Uterus (tissue), 4 donors: ENCODE data around the gene ADAMTSL2. TPM values are rescaled to one million over a fixed set of nuclear protein-coding genes. Genes with fewer than 3 reads are reported as not detected.
A peak's percentile ranks its signal among the peaks of the same experiment; 100 is the strongest.
"Not testable (repeated sequence)": the region's sequence is repeated elsewhere in the genome, so short reads cannot be mapped to it uniquely, and the experiment has no call there.

Source experiments
- DNase-seq, 2 donors: peaks; one replicate each; pipeline ENCODE4 v3.0.0-alpha.2; 2019 to 2020
- H3K27ac ChIP-seq, 2 donors: fragments of 200-600 bp; sonication (generic); 1 replicate in 1 of 2; 2 replicates in 1 of 2; pipeline ENCODE4 v1.5.1; 2016 to 2018
- H3K27me3 ChIP-seq, 2 donors: fragments of 200-600 bp; sonication (generic); one replicate each; pipeline ENCODE4 v1.5.1; 2018 to 2019; ENCODE audit warnings: control low read depth in 1 of 2
- H3K36me3 ChIP-seq, 2 donors: fragments of 200-600 bp; sonication (generic); one replicate each; pipeline ENCODE4 v1.5.1; 2019; ENCODE audit warnings: control low read depth in 1 of 2
- H3K4me1 ChIP-seq, 2 donors: fragments of 200-600 bp; sonication (generic); one replicate each; pipeline ENCODE4 v1.5.1; 2018 to 2019; ENCODE audit warnings: control low read depth in 1 of 2
- H3K4me3 ChIP-seq, 2 donors: fragments of 200-600 bp; sonication (generic); 1 replicate in 1 of 2; 2 replicates in 1 of 2; pipeline ENCODE4 v1.5.1; 2018 to 2019; ENCODE audit warnings: mild to moderate bottlenecking in 1 of 2
- H3K9me3 ChIP-seq, 2 donors: fragments of 200-600 bp; sonication (generic); one replicate each; pipeline ENCODE4 v1.5.1; 2019; ENCODE audit warnings: control low read depth in 1 of 2
- POLR2A ChIP-seq, 2 donors: fragments of 450-650 bp; IDR thresholded peaks; one replicate each; pipeline ENCODE4 v1.6.1; 2016; ENCODE audit warnings: antibody characterized with exemption in 2 of 2, mild to moderate bottlenecking in 1 of 2, moderate library complexity in 1 of 2
- intact Hi-C: fragments of 100-400 bp; cut with DNase I; formaldehyde crosslinking; loops from one replicate; pipeline ENCODE4 v1.15.1; 2023; ENCODE audit warnings: low total_unique reads
- total RNA-seq, 4 donors: library from RNA; depleted of rRNA in 3 of 4; stranded (reverse); fragments of >200 nt in 3 of 4; gene quantifications; one replicate each; pipeline versions ENCODE4 v1.1.0 to v1.2.4, GENCODE V29; 2014 to 2023
- TF ChIP-seq, protein P1 (sequence below), 4 experiments: fragments of 200-600 bp in 2 of 4; fragments of 450-650 bp in 2 of 4; sonication (generic) in 2 of 4; IDR thresholded peaks; one replicate each; pipeline ENCODE4 v1.5.1; 2016 to 2019; ENCODE audit warnings: antibody characterized with exemption in 4 of 4, mild to moderate bottlenecking in 2 of 4, moderate library complexity in 1 of 4
- donor health status: DM: yes; HTN: yes; CAD: no.

The ADAMTSL2 gene
- total RNA-seq, 4 donors from 2014 or later: 0.26 to 3.0 (median 2.4) TPM; not detected in 1

DNA sequence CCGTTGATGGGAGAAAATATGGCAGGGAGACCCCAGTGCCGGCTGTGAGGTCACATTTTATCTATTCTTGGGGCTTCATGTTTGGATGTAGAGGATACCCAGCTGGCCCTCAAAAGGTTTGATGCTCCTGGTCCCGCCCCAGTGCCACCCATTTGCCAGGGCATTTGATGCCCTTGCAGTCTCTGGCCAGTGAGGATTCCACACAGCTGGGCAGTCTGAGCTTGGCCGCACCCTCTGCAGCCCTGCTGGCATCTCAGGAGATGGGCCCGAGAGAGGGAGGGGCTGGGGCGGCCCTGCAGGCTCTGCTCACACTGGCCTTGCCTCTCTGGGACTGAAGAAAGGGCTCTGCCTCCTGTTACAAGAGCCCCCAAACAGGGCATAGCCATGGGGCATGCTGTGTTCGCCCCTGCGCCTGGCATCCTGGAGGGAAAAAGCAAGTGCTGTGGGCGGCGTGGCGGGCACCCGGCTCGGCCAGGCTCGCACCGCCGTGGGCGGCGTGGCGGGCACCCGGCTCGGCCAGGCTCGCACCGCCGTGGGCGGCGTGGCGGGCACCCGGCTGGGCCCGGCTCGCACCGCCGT, 27.6 kb downstream of the ADAMTSL2 start:
- Histone ChIP-seq H3K4me3 (no peak overlapping the region), H3K36me3 (no peaks in the 10 kb centered on the region), H3K27ac (no peak overlapping the region), H3K4me1 (peaks cover 0 to 6% of the 10 kb centered on the region in 2 donors), H3K9me3 (no peaks in the 10 kb centered on the region), H3K27me3 (no peaks in the 10 kb centered on the region)
- TF ChIP-seq POLR2A (IDR thresholded peaks at IDR 0.05): no peak
- TF ChIP-seq, protein P1, sequence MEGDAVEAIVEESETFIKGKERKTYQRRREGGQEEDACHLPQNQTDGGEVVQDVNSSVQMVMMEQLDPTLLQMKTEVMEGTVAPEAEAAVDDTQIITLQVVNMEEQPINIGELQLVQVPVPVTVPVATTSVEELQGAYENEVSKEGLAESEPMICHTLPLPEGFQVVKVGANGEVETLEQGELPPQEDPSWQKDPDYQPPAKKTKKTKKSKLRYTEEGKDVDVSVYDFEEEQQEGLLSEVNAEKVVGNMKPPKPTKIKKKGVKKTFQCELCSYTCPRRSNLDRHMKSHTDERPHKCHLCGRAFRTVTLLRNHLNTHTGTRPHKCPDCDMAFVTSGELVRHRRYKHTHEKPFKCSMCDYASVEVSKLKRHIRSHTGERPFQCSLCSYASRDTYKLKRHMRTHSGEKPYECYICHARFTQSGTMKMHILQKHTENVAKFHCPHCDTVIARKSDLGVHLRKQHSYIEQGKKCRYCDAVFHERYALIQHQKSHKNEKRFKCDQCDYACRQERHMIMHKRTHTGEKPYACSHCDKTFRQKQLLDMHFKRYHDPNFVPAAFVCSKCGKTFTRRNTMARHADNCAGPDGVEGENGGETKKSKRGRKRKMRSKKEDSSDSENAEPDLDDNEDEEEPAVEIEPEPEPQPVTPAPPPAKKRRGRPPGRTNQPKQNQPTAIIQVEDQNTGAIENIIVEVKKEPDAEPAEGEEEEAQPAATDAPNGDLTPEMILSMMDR (IDR thresholded peaks at IDR 0.05): no peak
- intact Hi-C loops: no loop called here
- no peak for DNase-seq

DNA sequence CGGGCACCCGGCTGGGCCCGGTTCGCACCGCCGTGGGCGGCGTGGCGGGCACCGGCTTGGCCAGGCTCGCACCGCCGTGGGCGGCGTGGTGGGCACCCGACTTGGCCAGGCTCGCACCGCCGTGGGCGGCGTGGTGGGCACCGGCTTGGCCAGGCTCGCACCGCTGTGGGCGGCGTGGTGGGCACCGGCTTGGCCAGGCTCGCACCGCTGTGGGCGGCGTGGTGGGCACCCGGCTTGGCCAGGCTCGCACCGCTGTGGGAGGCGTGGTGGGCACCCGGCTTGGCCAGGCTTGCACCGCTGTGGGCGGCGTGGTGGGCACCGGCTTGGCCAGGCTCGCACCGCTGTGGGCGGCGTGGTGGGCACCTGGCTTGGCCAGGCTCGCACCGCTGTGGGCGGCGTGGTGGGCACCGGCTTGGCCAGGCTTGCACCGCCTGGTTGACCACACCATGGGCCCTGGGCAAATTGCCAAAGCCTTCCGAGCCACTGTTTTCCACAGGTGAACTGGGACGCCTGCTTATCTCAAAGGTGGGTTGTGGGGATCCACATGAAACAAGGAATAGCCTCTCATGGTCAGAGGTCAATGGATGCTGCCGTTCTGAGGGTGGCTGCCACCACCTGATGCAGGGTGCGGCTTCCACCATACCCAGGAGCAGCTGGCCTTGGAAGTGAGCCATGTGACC, 28.2 kb downstream of the ADAMTSL2 start:
- no peaks in the 10 kb centered on the region for H3K27me3 ChIP-seq
- TF ChIP-seq, protein P1 (IDR thresholded peaks at IDR 0.05): no peak
- no peak for TF ChIP-seq POLR2A (IDR thresholded peaks at IDR 0.05)
- no peak overlapping the region for H3K27ac ChIP-seq
- H3K4me1 ChIP-seq: peaks cover 0 to 6% of the 10 kb centered on the region in 2 donors
- H3K4me3 ChIP-seq: no peak overlapping the region
- H3K36me3 ChIP-seq: no peaks in the 10 kb centered on the region
- DNase-seq: no peak
- intact Hi-C loops: no loop called here
- no peaks in the 10 kb centered on the region for H3K9me3 ChIP-seq

DNA sequence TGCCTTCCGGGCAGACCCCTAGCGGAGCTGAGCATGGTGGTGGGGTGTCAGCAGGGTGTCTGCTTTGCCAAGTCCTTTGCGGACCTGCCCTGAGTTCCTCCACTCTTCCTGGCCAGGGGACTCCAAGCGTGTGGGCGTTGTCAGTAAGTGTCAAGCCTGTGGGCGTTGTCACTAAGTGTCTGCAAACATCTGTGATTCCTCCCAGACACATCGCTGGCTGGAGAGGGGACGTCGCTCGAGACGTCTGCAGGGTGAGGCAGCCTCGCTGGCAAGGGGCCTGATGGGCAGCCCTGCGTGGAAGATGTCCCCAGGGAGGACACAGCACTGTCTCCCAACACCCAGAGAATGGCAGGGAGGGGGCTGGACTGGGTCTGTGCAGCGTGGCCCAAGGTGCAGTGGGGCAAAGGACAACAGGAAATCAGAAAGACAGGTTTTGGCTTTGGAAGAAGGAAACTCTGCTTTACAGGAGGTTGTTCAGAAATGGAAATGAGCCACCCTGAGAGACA, 28.8 kb downstream of the ADAMTSL2 start:
- Histone ChIP-seq H3K4me1 (peaks cover 0 to 6% of the 10 kb centered on the region in 2 donors), H3K27ac (no peak overlapping the region), H3K36me3 (no peaks in the 10 kb centered on the region), H3K9me3 (no peaks in the 10 kb centered on the region), H3K4me3 (no peak overlapping the region), H3K27me3 (no peaks in the 10 kb centered on the region)
- peak; percentile 31 to 54 for DNase-seq
- intact Hi-C loops: no loop called here
- no peak for TF ChIP-seq POLR2A (IDR thresholded peaks at IDR 0.05)
- TF ChIP-seq, protein P1 (IDR thresholded peaks at IDR 0.05): no peak

DNA sequence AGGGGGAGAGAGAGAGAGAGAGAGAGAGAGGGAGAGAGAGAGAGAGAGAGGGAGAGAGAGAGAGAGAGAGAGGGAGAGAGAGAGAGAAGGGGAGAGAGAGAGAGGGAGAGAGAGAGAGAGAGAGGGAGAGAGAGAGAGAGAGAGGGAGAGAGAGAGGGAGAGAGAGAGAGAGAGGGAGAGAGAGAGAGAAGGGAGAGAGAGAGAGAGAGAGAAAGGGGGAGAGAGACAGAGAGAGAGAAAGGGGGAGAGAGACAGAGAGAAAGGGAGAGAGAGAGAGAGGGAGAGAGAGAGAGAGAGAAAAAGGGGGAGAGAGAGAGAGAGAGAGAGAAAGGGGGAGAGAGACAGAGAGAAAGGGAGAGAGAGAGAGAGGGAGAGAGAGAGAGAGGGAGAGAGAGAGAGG, 29.3 kb downstream of the ADAMTSL2 start:
- H3K9me3 ChIP-seq, intact Hi-C loops, H3K4me1 ChIP-seq, H3K27ac ChIP-seq, DNase-seq, H3K36me3 ChIP-seq, H3K27me3 ChIP-seq, H3K4me3 ChIP-seq: not testable (repeated sequence)
- TF ChIP-seq, protein P1 (IDR thresholded peaks at IDR 0.05): peak in 1 of 4 experiments; percentile 32

DNA sequence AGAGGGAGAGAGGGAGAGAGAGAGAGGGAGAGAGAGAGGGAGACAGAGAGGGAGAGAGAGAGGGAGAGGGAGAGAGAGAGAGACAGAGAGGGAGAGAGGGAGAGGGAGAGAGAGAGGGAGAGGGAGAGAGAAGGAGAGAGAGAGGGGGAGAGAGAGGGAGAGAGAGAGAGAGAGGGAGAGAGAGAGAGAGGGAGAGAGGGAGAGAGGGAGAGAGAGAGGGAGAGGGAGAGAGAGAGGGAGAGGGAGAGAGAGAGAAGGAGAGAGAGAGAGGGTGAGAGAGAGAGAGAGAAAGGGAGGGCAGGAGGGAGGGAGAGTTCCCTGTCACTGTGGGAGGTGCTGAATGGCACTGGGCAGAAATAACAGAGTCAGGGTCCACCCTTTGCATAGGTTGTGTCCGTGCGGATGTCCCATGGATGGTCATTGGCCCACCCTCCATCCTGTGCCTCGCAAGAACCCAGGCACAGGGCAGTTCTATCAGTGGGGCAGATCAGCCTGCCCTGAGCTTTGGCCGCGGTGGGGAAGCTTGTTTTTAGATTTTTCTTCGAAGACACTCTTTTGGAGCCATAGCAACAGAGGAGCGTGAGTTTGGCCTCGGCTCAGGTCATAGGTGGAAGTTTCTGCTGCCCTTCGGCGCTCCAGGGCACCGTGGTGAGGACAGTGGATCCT, 30.1 kb downstream of the ADAMTSL2 start:
- Histone ChIP-seq H3K27me3 (no peaks in the 10 kb centered on the region), H3K27ac (peak overlapping the region in 1 of 2 donors; percentile 55), H3K36me3 (no peaks in the 10 kb centered on the region), H3K9me3 (no peaks in the 10 kb centered on the region), H3K4me1 (peaks cover 0 to 6% of the 10 kb centered on the region in 2 donors), H3K4me3 (no peak overlapping the region)
- DNase-seq: no peak
- intact Hi-C loops: no loop called here
- no peak for TF ChIP-seq POLR2A (IDR thresholded peaks at IDR 0.05)
- TF ChIP-seq, protein P1 (IDR thresholded peaks at IDR 0.05): peak in 3 of 4 experiments; percentile 4 to 39 (median 19)
